Fibroblast of lung (primary cell): ENCODE measurements around the gene OR10A2. TPM values are rescaled to one million over a fixed set of nuclear protein-coding genes. Genes with fewer than 3 reads are reported as not detected.

Experiments
- DNase-seq, 2 donors: peaks; one replicate each; pipeline versions ENCODE4 v3.0.0 to v3.0.0-alpha.2; 2010; ENCODE audit warnings: low read depth in 2 of 2
- H2AFZ ChIP-seq: 2 replicates; pipeline ENCODE4 v1.5.1; 2012; ENCODE audit warnings: low read length, control low read depth, inconsistent platforms
- H3K27ac ChIP-seq: 2 replicates; pipeline ENCODE4 v1.5.1; 2011; ENCODE audit warnings: low read length, control low read depth; ENCODE audit not compliant: insufficient read depth
- H3K27me3 ChIP-seq: 2 replicates; pipeline ENCODE4 v1.5.1; 2011; ENCODE audit warnings: mild to moderate bottlenecking, low read length; ENCODE audit not compliant: control insufficient read depth, insufficient read depth
- H3K36me3 ChIP-seq: 2 replicates; pipeline ENCODE4 v1.5.1; 2011; ENCODE audit warnings: low read length; ENCODE audit not compliant: control insufficient read depth, insufficient read depth
- H3K4me1 ChIP-seq: 2 replicates; pipeline ENCODE4 v1.5.1; 2011; ENCODE audit warnings: low read length; ENCODE audit not compliant: control insufficient read depth, insufficient read depth; ENCODE audit errors: extremely low read depth
- H3K4me2 ChIP-seq: 2 replicates; pipeline ENCODE4 v1.5.1; 2011; ENCODE audit warnings: low read length, control low read depth; ENCODE audit not compliant: insufficient read depth; ENCODE audit errors: extremely low read depth
- H3K4me3 ChIP-seq, 4 experiments: fragments of 200-600 bp in 1 of 4; sonication (generic) in 1 of 4; replicated peaks in 1 of 4; 2 replicates each; pipeline ENCODE4 v1.5.1; 2011 to 2016; ENCODE audit warnings: low read length in 4 of 4, low read depth in 3 of 4, mild to moderate bottlenecking in 3 of 4, control low read depth in 2 of 4, inconsistent platforms in 1 of 4, mixed read lengths in 1 of 4; ENCODE audit not compliant: insufficient read depth in 1 of 4; ENCODE audit errors: control extremely low read depth in 1 of 4
- H3K79me2 ChIP-seq: 2 replicates; pipeline ENCODE4 v1.5.1; 2012; ENCODE audit warnings: mild to moderate bottlenecking, low read length, inconsistent platforms; ENCODE audit not compliant: control insufficient read depth, insufficient read depth
- H3K9ac ChIP-seq: 2 replicates; pipeline ENCODE4 v1.5.1; 2011; ENCODE audit warnings: mild to moderate bottlenecking, low read length, control low read depth; ENCODE audit not compliant: insufficient read depth
- H3K9me3 ChIP-seq: 2 replicates; pipeline ENCODE4 v1.5.1; 2012; ENCODE audit warnings: low read depth, low read length; ENCODE audit not compliant: control insufficient read depth, insufficient read depth
- H4K20me1 ChIP-seq: 2 replicates; pipeline ENCODE4 v1.5.1; 2011; ENCODE audit warnings: low read length; ENCODE audit not compliant: control insufficient read depth, insufficient read depth; ENCODE audit errors: extremely low read depth
- EZH2 ChIP-seq: IDR thresholded peaks from 2 replicates; pipeline ENCODE4 v1.5.1; 2012; ENCODE audit warnings: low read length, control low read depth, mild to moderate bottlenecking; ENCODE audit errors: missing control alignments
- polyA plus RNA-seq, 2 donors: library from polyadenylated mRNA; depleted of rRNA in 1 of 2; stranded (reverse) in 1 of 2; unstranded in 1 of 2; fragments of >200 nt; gene quantifications; 2 replicates each; pipeline ENCODE4 v1.2.1, GENCODE V29; 2011 to 2012; ENCODE audit warnings: missing spikeins in 1 of 2
- total RNA-seq: library from RNA; depleted of rRNA; stranded (reverse); fragments of >200 nt; gene quantifications from 2 replicates; pipeline ENCODE4 v1.2.1, GENCODE V29; 2014
- TF ChIP-seq, protein P1 (sequence below), 2 donors: IDR thresholded peaks in 1 of 2; conservative IDR thresholded peaks in 1 of 2; 1 replicate in 1 of 2; 2 replicates in 1 of 2; pipeline ENCODE4 v1.5.1; 2011 to 2012; ENCODE audit warnings: low read length in 2 of 2, control low read depth in 1 of 2, inconsistent platforms in 1 of 2, low read depth in 1 of 2, mild to moderate bottlenecking in 1 of 2

The OR10A2 gene
- total and polyA plus RNA-seq, 2 donors (not counting 1 experiment from before 2014, with no cell fraction given): not detected

DNA sequence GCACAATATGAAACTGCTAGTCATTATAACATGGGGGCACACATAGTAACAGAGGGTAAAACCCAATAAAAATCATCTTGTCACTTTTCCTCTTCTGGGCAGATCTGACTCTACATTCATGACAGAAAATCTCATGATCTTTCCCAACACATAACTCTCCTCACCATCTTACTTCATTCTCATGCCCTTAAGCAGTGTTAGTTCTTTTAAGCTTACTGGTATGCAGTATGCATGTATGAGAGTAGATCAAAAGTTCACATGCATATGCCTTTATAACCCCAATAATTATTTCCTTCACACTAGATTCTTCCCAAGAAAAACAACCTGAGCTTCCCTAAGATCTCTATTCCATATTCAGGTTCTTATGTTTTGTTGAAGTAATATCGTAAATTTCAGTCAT is 8.4 kb downstream of the OR10A2 start:
- Histone ChIP-seq H3K9me3 (no peaks in the 10 kb centered on the region), H3K27ac (no peak overlapping the region), H3K4me2 (no peak overlapping the region), H3K27me3 (no peaks in the 10 kb centered on the region), H3K79me2 (no peaks in the 10 kb centered on the region), H3K36me3 (no peaks in the 10 kb centered on the region), H2AFZ (no peak overlapping the region), H3K4me1 (no peaks in the 10 kb centered on the region), H3K4me3 (no peak overlapping the region), H4K20me1 (no peaks in the 10 kb centered on the region), H3K9ac (no peak overlapping the region)
- TF ChIP-seq, protein P1, sequence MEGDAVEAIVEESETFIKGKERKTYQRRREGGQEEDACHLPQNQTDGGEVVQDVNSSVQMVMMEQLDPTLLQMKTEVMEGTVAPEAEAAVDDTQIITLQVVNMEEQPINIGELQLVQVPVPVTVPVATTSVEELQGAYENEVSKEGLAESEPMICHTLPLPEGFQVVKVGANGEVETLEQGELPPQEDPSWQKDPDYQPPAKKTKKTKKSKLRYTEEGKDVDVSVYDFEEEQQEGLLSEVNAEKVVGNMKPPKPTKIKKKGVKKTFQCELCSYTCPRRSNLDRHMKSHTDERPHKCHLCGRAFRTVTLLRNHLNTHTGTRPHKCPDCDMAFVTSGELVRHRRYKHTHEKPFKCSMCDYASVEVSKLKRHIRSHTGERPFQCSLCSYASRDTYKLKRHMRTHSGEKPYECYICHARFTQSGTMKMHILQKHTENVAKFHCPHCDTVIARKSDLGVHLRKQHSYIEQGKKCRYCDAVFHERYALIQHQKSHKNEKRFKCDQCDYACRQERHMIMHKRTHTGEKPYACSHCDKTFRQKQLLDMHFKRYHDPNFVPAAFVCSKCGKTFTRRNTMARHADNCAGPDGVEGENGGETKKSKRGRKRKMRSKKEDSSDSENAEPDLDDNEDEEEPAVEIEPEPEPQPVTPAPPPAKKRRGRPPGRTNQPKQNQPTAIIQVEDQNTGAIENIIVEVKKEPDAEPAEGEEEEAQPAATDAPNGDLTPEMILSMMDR (conservative IDR thresholded peaks at IDR 0.05 in 1 of 2, IDR thresholded peaks at IDR 0.05 in 1 of 2; ENCODE audit: low read depth in 1 of 2, low read length in 2 of 2): no peak
- no peak for TF ChIP-seq EZH2
- DNase-seq: no peak

DNA sequence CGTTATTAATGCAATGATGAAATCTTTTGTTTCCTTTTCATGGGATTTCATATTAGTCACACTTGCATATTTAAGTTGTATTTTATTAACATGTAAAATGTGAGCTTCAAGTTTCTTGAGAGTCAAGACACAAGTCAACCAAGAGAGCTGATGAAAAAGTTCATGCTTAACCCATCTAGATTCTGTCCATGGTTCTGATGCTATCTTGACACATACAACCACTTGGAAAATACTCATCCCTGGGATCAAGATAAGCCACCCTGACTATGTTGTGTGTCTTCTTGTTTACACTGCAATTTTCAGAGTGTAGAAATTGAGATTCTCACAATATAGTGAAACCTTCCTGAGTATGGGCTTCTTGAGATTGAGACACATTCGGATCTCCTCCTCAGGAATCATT is 12.9 kb downstream of the OR10A2 start:
- no peaks in the 10 kb centered on the region for H3K9me3 ChIP-seq

DNA sequence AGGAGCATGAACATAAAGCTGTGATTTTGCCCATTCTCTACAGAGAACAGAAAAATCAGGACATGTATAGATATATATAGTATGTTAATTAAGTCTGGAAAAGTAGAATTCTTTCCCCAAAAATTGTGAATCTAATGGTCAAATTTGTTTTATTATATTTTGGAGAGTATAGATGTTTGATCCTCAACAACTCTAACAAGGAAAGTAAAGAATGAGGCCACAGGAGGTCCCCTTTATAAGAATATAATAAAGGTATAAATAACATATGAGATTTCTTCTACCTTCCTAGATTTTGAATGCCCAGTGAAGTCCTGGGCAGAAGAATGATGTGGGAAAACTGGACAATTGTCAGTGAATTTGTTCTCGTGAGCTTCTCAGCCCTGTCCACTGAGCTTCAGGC is 13.5 kb downstream of the OR10A2 start, which contains the start of gene OR10A4:
Gene OR10A4 (plus strand): TSS at position 301 of the 400 bp plus-strand sequence. CDS start 23 bp downstream, at position 324.
- no peaks in the 10 kb centered on the region for H3K27me3 ChIP-seq
- H3K79me2 ChIP-seq: no peaks in the 10 kb centered on the region
- no peak within 1 kb of the TSS for H3K4me2 ChIP-seq
- TF ChIP-seq EZH2: no peak
- TF ChIP-seq, protein P1 (conservative IDR thresholded peaks at IDR 0.05 in 1 of 2, IDR thresholded peaks at IDR 0.05 in 1 of 2; ENCODE audit: low read depth in 1 of 2, low read length in 2 of 2): no peak
- H2AFZ ChIP-seq: no peak within 1 kb of the TSS
- H3K27ac ChIP-seq: no peak within 1 kb of the TSS
- H3K4me3 ChIP-seq: no peak within 1 kb of the TSS
- H3K4me1 ChIP-seq: no peaks in the 10 kb centered on the region
- H3K9me3 ChIP-seq: no peaks in the 10 kb centered on the region
- H3K9ac ChIP-seq: no peak within 1 kb of the TSS
- no peak for DNase-seq
- H4K20me1 ChIP-seq: no peaks in the 10 kb centered on the region
- H3K36me3 ChIP-seq: no peaks in the 10 kb centered on the region

More for the DNA sequence above, 12.9 kb downstream of the OR10A2 start:
- Histone ChIP-seq H3K9ac (no peak overlapping the region), H3K27me3 (no peaks in the 10 kb centered on the region), H2AFZ (no peak overlapping the region), H3K4me3 (no peak overlapping the region), H3K79me2 (no peaks in the 10 kb centered on the region), H3K27ac (no peak overlapping the region), H3K4me2 (no peak overlapping the region), H3K36me3 (no peaks in the 10 kb centered on the region), H3K4me1 (no peaks in the 10 kb centered on the region), H4K20me1 (no peaks in the 10 kb centered on the region)
- no peak for DNase-seq
- TF ChIP-seq, protein P1 (conservative IDR thresholded peaks at IDR 0.05 in 1 of 2, IDR thresholded peaks at IDR 0.05 in 1 of 2; ENCODE audit: low read depth in 1 of 2, low read length in 2 of 2): no peak
- TF ChIP-seq EZH2: no peak
